DOHH2 (cell line): Measurements from ENCODE around the gene GAB2.

Experiments
- H3F3A ChIP-seq: fragments of 200-600 bp; sonication (generic), shearing (Covaris generic); 2 replicates; pipeline ENCODE4 v1.6.0; 2016; ENCODE audit warnings: antibody characterized with exemption, mild to moderate bottlenecking; ENCODE audit not compliant: control insufficient read depth, insufficient read depth
- H3K27ac ChIP-seq: fragments of 200-600 bp; sonication (generic); 2 replicates; pipeline ENCODE4 v1.5.1; 2014; ENCODE audit warnings: low read depth, mild to moderate bottlenecking, low read length, moderate library complexity
- H3K27me3 ChIP-seq: fragments of 200-600 bp; sonication (generic); 2 replicates; pipeline ENCODE4 v1.6.1; 2014; ENCODE audit warnings: mild to moderate bottlenecking, low read length, mixed read lengths; ENCODE audit not compliant: control insufficient read depth
- H3K36me3 ChIP-seq: fragments of 200-600 bp; sonication (generic); 2 replicates; pipeline ENCODE4 v1.6.1; 2014; ENCODE audit warnings: mild to moderate bottlenecking, low read length, moderate library complexity, mixed read lengths; ENCODE audit not compliant: control insufficient read depth
- H3K4me1 ChIP-seq: fragments of 200-600 bp; sonication (generic); 2 replicates; pipeline ENCODE4 v1.6.1; 2014; ENCODE audit warnings: mild to moderate bottlenecking, low read length, mixed read lengths; ENCODE audit not compliant: control insufficient read depth
- H3K4me2 ChIP-seq: fragments of 200-600 bp; sonication (generic); 2 replicates; pipeline ENCODE4 v1.6.0; 2014; ENCODE audit warnings: mild to moderate bottlenecking, low read length, moderate library complexity
- H3K4me3 ChIP-seq: fragments of 200-600 bp; sonication (generic); 2 replicates; pipeline ENCODE4 v1.5.1; 2014; ENCODE audit warnings: mild to moderate bottlenecking, low read length, mixed read lengths
- H3K79me2 ChIP-seq: fragments of 200-600 bp; sonication (generic); 2 replicates; pipeline ENCODE4 v1.6.1; 2014; ENCODE audit warnings: mild to moderate bottlenecking, low read length, mixed read lengths; ENCODE audit not compliant: control insufficient read depth
- H3K9me2 ChIP-seq: fragments of 200-600 bp; sonication (generic); replicated peaks from 2 replicates; pipeline ENCODE4 v1.6.1; 2014; ENCODE audit warnings: mild to moderate bottlenecking, low read length, mixed read lengths; ENCODE audit not compliant: control insufficient read depth
- H3K9me3 ChIP-seq: fragments of 200-600 bp; sonication (generic); 2 replicates; pipeline ENCODE4 v1.6.1; 2014; ENCODE audit warnings: antibody characterized with exemption, low read length, mixed read lengths; ENCODE audit not compliant: control insufficient read depth, insufficient read depth
- H4K20me1 ChIP-seq: fragments of 200-600 bp; sonication (generic); 2 replicates; pipeline ENCODE4 v1.6.0; 2014; ENCODE audit warnings: low read depth, mild to moderate bottlenecking, antibody characterized with exemption, low read length, moderate library complexity; ENCODE audit not compliant: control insufficient read depth, insufficient read depth
- EZH2phosphoT487 ChIP-seq: fragments of 200-600 bp; sonication (generic); IDR thresholded peaks from 2 replicates; pipeline ENCODE4 v1.6.1; 2017; ENCODE audit warnings: borderline replicate concordance, mild to moderate bottlenecking, antibody characterized with exemption, low read length, moderate library complexity, mixed read lengths
- TF ChIP-seq, protein P1 (sequence below): fragments of 200-600 bp; sonication (generic); IDR thresholded peaks from one replicate; pipeline ENCODE4 v1.5.1; 2014; ENCODE audit warnings: antibody characterized with exemption, mild to moderate bottlenecking, low read depth, low read length; ENCODE audit not compliant: poor library complexity, severe bottlenecking

The GAB2 gene

DNA sequence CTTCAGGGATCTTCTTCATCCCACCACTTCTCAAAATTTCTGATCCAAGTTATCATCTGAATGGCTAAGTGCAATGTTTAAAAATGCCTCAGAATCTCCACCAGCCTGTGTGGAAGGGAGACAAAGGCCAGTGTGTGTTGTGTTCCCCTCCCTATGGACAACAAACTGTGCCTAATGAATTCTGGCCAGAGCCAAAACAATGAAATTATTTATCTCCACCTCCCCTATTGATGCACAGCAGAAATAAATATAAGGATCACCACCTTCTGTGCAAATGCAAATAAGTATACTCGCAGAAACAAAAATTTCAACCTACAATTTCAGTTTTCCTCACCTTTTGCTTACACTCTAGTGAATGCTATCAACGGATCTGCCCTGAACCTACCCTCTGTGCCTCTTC is 75.8 kb downstream of the GAB2 start:
- H4K20me1 ChIP-seq = no peaks in the 10 kb centered on the region
- no peaks in the 10 kb centered on the region for H3K9me3 ChIP-seq
- no peak overlapping the region for H3K4me3 ChIP-seq
- no peak overlapping the region for H3K27ac ChIP-seq
- no peak for TF ChIP-seq EZH2phosphoT487
- TF ChIP-seq, protein P1, sequence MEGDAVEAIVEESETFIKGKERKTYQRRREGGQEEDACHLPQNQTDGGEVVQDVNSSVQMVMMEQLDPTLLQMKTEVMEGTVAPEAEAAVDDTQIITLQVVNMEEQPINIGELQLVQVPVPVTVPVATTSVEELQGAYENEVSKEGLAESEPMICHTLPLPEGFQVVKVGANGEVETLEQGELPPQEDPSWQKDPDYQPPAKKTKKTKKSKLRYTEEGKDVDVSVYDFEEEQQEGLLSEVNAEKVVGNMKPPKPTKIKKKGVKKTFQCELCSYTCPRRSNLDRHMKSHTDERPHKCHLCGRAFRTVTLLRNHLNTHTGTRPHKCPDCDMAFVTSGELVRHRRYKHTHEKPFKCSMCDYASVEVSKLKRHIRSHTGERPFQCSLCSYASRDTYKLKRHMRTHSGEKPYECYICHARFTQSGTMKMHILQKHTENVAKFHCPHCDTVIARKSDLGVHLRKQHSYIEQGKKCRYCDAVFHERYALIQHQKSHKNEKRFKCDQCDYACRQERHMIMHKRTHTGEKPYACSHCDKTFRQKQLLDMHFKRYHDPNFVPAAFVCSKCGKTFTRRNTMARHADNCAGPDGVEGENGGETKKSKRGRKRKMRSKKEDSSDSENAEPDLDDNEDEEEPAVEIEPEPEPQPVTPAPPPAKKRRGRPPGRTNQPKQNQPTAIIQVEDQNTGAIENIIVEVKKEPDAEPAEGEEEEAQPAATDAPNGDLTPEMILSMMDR = no peak
- no peaks in the 10 kb centered on the region for H3F3A ChIP-seq
- no peak overlapping the region for H3K4me2 ChIP-seq
- H3K4me1 ChIP-seq = no peaks in the 10 kb centered on the region
- no peaks in the 10 kb centered on the region for H3K9me2 ChIP-seq
- H3K27me3 ChIP-seq = no peaks in the 10 kb centered on the region
- no peaks in the 10 kb centered on the region for H3K79me2 ChIP-seq
- no peaks in the 10 kb centered on the region for H3K36me3 ChIP-seq

GRCh38 chr11:78340530-78340929 is 77.1 kb downstream of the GAB2 start:
- Histone ChIP-seq H3K9me3 (no peaks in the 10 kb centered on the region), H3K4me2 (no peak overlapping the region), H4K20me1 (no peaks in the 10 kb centered on the region), H3K36me3 (no peaks in the 10 kb centered on the region), H3K27ac (no peak overlapping the region), H3K4me1 (no peaks in the 10 kb centered on the region), H3F3A (no peaks in the 10 kb centered on the region), H3K27me3 (no peaks in the 10 kb centered on the region), H3K79me2 (no peaks in the 10 kb centered on the region), H3K4me3 (no peak overlapping the region), H3K9me2 (no peaks in the 10 kb centered on the region)
- TF ChIP-seq EZH2phosphoT487 = no peak
- TF ChIP-seq, protein P1 = no peak

DNA sequence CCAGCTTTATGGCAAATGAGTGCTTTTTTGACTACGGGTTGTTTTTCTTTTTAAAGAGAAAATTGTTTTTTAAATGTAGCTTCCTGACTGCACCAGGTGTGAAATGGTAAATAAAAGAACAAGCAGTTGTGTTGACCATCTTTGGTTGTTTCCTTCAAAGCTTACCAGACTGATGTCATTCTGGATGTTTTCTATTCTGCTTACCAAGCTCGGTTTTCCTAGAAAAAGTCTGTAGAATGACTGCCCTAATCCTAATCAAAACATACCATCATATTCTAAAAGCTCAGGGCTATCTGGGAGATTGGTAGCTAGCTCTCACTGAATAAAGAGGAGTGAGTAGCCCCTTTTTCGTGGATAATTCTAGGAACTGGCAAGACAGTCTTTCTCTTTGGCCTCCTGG is 77.7 kb downstream of the GAB2 start:
- Histone ChIP-seq H3K36me3 (no peaks in the 10 kb centered on the region), H3K4me3 (no peak overlapping the region), H3K9me3 (no peaks in the 10 kb centered on the region), H3K4me2 (no peak overlapping the region), H3K79me2 (no peaks in the 10 kb centered on the region), H3K27me3 (no peaks in the 10 kb centered on the region), H3K9me2 (no peaks in the 10 kb centered on the region), H3F3A (no peaks in the 10 kb centered on the region), H3K4me1 (no peaks in the 10 kb centered on the region), H4K20me1 (no peaks in the 10 kb centered on the region), H3K27ac (no peak overlapping the region)
- TF ChIP-seq, protein P1 = no peak
- TF ChIP-seq EZH2phosphoT487 = no peak

- H3K79me2 ChIP-seq = no peaks in the 10 kb centered on the region
- H3K4me3 ChIP-seq = no peak overlapping the region
- no peaks in the 10 kb centered on the region for H4K20me1 ChIP-seq
- no peaks in the 10 kb centered on the region for H3F3A ChIP-seq
- no peaks in the 10 kb centered on the region for H3K27me3 ChIP-seq
- H3K4me1 ChIP-seq = no peaks in the 10 kb centered on the region
- no peaks in the 10 kb centered on the region for H3K36me3 ChIP-seq
- no peak overlapping the region for H3K4me2 ChIP-seq
- H3K9me2 ChIP-seq = no peaks in the 10 kb centered on the region
- no peaks in the 10 kb centered on the region for H3K9me3 ChIP-seq
- TF ChIP-seq, protein P1 = no peak
- no peak for TF ChIP-seq EZH2phosphoT487
- H3K27ac ChIP-seq = no peak overlapping the region
Measured at GRCh38 chr11:78339483-78339882, 78.1 kb downstream of the GAB2 start.
